NB4 (cell line): Measurements from ENCODE around the gene LUZP2.

Source experiments
- DNase-seq: peaks from one replicate; pipeline ENCODE4 v3.0.0; 2010; ENCODE audit warnings: low read depth
- H3K4me3 ChIP-seq: one replicate; pipeline ENCODE4 v1.5.1; 2011; ENCODE audit warnings: mild to moderate bottlenecking, low read depth, low read length, moderate library complexity
- CTCF ChIP-seq: IDR thresholded peaks from one replicate; pipeline ENCODE4 v1.5.1; 2012; ENCODE audit warnings: low read depth, low read length
- MAX ChIP-seq: IDR thresholded peaks from 2 replicates; pipeline ENCODE4 v1.6.1; 2011; ENCODE audit warnings: low read depth, low read length
- MYC ChIP-seq: IDR thresholded peaks from 2 replicates; pipeline ENCODE4 v1.6.1; 2011; ENCODE audit warnings: low read depth, low read length
- POLR2A ChIP-seq: IDR thresholded peaks from 2 replicates; pipeline ENCODE4 v1.6.1; 2011; ENCODE audit warnings: mild to moderate bottlenecking; ENCODE audit not compliant: insufficient read length; ENCODE audit errors: extremely low read depth

Gene LUZP2

GRCh38 chr11:24754406-24754805 is 257.6 kb downstream of the LUZP2 start:
- TF ChIP-seq MAX (no peak), POLR2A (no peak), MYC (no peak), CTCF (no peak)
- H3K4me3 ChIP-seq, result no peak overlapping the region
- no peak for DNase-seq

- no peak for DNase-seq
- TF ChIP-seq POLR2A (no peak), MYC (no peak), CTCF (no peak), MAX (no peak)
- no peak overlapping the region for H3K4me3 ChIP-seq
Observed at GRCh38 chr11:24755260-24755839, 258.5 kb downstream of the LUZP2 start.

- H3K4me3 ChIP-seq, result no peak overlapping the region
- no peak for DNase-seq
- TF ChIP-seq CTCF, result no peak
- no peak for TF ChIP-seq MAX
- no peak for TF ChIP-seq POLR2A
- no peak for TF ChIP-seq MYC
Observed at GRCh38 chr11:24759742-24760141, 262.9 kb downstream of the LUZP2 start.

GRCh38 chr11:24760681-24761080 is 263.8 kb downstream of the LUZP2 start:
- no peak for TF ChIP-seq MAX
- TF ChIP-seq CTCF, result no peak
- no peak for TF ChIP-seq MYC
- TF ChIP-seq POLR2A, result no peak
- DNase-seq, result peak; percentile 6
- no peak overlapping the region for H3K4me3 ChIP-seq

GRCh38 chr11:24762076-24762475 is 265.2 kb downstream of the LUZP2 start:
- H3K4me3 ChIP-seq, result no peak overlapping the region
- no peak for DNase-seq
- TF ChIP-seq CTCF (no peak), POLR2A (no peak), MYC (no peak), MAX (no peak)
